ENCODE data around the gene PRKAG2.
A peak's percentile ranks its signal among the peaks of the same experiment; 100 is the strongest.

Gene PRKAG2

DNA sequence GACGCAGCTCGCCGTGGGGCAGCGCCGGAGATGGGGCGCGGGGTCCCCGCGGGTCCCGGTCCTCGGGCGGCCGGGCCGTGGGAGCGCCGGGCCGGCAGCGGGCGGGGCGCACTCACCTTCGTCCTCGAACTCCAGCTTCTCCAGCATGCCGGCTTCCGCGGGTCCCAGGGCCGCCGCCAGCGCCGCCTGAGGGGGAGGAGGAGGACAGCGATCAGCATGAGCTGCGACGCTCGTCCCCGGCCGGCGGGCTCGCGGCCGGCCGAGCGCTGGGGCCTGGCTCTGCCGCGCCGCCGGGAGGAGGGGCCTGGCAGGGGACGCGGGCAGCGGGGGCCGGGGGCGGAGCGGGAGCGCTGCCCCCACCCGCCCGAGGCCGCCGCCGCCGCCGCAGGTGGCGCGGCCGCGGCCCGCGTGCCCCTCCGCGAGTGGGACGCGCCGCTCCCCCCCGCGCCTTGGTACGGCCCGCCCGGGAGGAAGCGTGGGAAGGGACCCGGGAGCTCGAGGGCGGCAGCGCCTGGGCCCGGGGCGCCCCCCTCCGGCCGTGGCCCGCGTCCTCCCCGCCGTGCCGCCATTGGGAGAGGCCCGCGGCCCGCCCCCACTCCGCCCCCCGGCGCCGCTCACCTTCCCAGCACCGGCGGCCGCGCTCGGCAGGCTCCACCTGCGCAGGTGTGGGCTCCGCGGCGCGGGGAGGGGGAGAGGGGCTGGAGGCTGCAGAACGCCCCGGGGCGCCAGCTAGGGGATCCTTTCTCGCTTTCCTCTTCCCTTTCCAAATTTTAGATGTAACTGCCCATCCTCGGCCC lies 244.8 kb downstream of the PRKAG2 start:
- no peak for DNase-seq (ENCODE audit: low read depth)
- H3K4me3 ChIP-seq (ENCODE audit: low read depth, low read length): peak overlapping the region; percentile 78

- peak overlapping the region; percentile 78 for H3K4me3 ChIP-seq (ENCODE audit: low read depth, low read length)
- no peak for DNase-seq (ENCODE audit: low read depth)
Observed at GRCh38 chr7:151631570-151631952, 245.4 kb downstream of the PRKAG2 start.

DNA sequence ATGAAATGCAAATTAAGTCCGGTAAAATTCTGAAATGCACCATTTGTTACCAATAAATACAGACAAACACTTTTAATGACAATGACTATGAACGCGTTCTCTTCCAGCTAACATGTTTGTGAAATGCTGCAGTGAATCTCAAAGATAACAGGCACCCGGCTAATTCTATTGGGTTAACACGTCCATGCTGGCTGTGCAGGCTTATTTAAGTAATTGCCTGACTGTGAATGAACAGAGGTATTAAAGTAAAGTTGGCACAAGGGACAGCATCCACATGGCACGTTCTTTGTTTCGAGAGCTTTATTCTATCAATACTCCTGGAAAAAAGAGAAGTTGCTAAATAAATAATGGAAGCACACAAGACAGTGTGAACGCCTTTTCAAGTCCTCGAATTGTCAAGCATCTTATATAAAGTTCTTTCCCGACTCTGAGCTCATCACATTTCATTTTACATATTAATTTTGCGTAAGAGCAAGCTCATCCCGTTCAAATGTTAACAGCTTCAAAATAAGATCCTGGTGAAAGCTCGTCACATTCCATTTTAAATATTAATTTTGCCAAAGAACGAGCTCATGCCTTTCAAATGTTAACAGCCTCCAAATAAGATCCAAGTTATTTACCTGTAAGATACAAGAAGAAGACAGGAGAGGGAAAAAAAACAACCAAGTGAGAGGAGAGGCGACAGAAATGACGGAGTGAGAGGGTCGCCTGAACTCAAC lies 245.9 kb downstream of the PRKAG2 start:
- no peak for DNase-seq (ENCODE audit: low read depth)
- H3K4me3 ChIP-seq (ENCODE audit: low read depth, low read length): peak overlapping the region; percentile 78

DNA sequence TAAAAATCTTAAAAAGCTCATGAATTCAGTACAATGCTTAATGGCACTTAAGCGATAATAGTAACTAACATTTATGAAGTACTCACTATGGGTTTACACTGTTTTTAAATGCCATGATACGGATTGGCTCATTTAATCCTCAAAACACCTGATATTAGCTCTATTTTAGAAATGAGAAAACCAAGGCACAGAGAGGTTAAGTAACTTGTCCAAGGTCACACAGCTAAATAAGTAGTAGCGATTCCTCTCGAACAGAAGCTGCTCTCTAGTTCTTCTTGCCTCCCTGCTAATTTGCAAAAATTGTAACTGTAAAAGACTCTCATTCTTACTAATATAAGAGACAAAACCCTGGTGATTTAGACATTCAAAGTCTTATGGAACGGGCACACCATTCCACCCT lies 246.6 kb downstream of the PRKAG2 start:
- DNase-seq (ENCODE audit: low read depth): no peak

DNA sequence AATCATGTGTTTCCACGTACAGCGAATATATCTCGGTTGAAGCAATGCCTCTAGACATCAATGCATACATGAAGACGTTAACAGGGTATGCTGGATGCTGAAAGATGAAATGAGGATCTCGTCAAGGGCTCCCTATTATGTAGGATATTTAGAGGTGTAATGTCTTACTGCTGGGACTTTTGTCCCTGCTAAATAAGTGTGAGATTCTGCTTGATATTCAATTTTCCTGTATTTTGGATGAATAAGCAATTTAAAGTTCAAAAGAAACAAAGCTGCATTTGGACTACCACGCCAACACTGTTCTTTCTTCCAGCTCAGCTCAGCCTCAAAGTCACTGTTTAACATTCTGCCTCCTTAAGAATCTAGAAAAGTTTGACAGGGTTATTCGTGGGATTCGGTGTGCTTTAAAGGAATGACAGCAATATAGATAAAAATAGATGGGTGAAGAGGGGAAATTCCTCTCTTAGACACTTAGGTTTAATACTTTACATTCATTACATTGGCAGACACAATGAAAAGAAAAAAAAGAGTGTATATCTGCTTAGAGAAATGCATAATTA lies 247.1 kb downstream of the PRKAG2 start:
- DNase-seq (ENCODE audit: low read depth): no peak
- no peak overlapping the region for H3K4me3 ChIP-seq (ENCODE audit: low read depth, low read length)

More for the DNA sequence above, 246.6 kb downstream of the PRKAG2 start:
- H3K4me3 ChIP-seq (ENCODE audit: low read depth, low read length): peak overlapping the region; percentile 78

DNA sequence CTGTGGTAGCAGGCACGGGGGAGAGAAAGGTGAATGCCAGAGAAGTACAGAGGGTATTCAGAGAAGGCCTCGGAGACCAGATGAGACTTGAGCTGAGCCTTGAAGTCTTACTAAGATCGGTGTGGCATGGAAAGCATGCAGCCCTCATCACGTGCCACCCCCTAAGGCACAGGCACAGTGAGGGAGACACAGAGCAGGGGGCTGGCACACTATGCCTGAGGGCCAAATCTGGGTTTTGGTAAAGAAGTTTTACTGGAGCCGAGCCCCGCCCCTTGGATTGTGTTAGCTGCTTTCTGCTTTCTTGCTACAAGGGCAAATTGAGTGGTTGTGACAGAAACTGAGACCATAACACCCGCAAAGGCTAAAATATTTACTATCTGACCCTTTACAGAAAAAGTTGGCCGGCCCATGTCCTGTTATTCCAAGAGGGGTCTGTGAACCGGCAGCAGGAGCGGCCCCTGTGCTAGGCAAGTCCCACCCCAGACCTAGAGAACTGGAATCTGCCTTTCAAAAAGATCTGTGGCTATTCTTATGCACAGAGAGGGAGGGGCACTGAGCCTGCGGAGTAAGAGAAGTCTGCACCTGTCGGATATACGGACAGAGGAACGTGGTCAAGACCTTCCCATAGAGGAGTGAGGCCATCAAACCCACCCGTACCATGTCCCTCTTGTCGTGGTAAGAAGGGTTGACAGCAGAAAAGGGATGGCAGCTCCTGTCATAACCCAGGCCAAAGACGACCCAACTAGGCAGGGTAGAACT lies 247.9 kb downstream of the PRKAG2 start:
- DNase-seq (ENCODE audit: low read depth): no peak
- H3K4me3 ChIP-seq (ENCODE audit: low read depth, low read length): no peak overlapping the region

DNA sequence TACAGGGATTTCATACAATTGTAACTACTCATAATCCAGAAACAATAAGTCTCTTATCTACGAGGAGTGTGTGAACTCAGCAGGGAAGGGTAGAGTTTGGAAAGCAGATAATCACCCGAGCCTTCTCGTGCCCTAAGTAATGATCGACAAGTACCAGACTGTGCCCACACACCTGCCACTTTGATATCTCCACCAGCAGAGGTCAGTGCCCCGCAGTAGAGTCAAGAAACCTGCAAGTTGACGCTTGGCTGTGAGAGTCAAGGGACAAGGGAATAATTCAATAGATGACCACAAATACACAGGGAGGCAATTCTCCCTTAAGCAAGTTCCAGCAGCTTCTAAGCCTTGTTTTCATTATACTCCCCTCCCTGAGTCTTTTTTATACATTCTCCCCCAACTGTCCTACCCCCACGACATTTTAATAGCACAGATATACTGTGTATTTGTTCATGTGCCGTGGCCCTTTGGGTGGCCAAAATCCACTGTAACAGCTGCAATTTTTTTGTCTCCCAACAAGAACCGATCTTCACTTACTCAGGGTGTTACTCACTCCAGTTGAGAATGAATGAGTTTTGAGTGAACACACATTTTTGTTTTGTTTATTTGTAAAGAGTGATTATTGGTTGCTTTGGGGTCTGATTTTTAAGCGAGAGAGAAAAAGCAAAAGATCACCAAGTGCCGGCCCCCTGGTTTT lies 250.3 kb downstream of the PRKAG2 start:
- DNase-seq (ENCODE audit: low read depth): no peak
- no peak overlapping the region for H3K4me3 ChIP-seq (ENCODE audit: low read depth, low read length)

GRCh38 chr7:151625606-151626005 lies 251.3 kb downstream of the PRKAG2 start:
- DNase-seq (ENCODE audit: low read depth): no peak

GRCh38 chr7:151624246-151624928 lies 252.5 kb downstream of the PRKAG2 start:
- no peak overlapping the region for H3K4me3 ChIP-seq (ENCODE audit: low read depth, low read length)
- DNase-seq (ENCODE audit: low read depth): no peak

More at GRCh38 chr7:151625606-151626005, 251.3 kb downstream of the PRKAG2 start:
- H3K4me3 ChIP-seq (ENCODE audit: low read depth, low read length): no peak overlapping the region

GRCh38 chr7:151623766-151624165 lies 253.1 kb downstream of the PRKAG2 start:
- no peak overlapping the region for H3K4me3 ChIP-seq (ENCODE audit: low read depth, low read length)
- no peak for DNase-seq (ENCODE audit: low read depth)

DNA sequence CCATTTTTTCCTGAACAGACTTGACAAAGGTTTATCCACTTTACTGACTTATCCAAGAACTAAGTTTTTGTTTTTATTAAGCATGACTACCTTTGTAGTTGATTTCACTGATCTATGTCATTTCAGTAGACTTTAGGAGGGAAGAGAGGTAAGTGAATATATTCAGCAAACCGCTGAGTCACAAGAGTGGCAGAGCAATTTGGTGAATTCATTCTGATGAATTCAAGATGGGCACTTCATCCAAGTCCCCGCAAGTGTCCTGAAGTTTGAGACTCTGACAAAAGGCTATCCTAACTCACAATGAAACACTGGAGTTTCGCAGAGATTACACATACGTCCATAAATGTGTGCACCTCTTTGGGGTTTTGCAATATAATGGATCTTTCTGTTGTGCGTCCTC lies 255.0 kb downstream of the PRKAG2 start:
- no peak for DNase-seq (ENCODE audit: low read depth)
- no peak overlapping the region for H3K4me3 ChIP-seq (ENCODE audit: low read depth, low read length)

DNA sequence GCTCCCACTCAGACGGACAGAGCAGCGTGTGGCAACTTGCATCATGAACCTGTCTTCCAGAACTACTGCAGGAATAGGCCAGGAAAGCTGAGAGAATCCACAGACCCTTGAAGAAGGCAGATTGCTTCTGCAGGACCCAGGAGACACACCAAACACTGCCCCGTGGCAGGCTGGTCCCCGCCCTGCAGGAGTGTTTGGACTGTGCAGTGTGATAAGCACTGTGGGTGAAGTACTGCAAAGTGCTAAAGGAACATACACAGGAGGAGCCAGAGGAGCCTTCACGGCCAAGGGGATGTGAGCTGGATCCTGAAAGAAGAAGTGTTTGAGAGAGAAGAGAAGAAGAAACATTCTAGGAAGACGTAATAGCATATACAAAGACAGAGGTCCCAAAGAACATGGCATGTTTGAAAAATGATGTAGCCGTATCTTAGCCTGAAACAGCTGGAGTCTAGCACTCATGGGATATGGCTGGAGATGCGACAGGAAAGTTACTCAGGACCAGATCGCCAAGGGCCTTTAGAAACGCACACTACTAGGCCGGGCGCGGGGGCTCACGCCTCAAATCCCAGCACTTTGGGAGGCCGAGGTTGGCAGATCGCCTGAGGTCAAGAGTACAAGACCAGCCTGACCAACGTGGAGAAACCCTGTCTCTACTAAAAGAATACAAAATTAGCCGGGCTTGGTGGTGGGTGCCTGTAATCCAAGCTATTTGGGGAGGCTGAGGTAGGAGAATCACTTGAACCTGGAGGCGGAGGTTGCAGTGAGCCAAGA lies 260.3 kb downstream of the PRKAG2 start:
- no peak overlapping the region for H3K4me3 ChIP-seq (ENCODE audit: low read depth, low read length)
- DNase-seq (ENCODE audit: low read depth): no peak

DNA sequence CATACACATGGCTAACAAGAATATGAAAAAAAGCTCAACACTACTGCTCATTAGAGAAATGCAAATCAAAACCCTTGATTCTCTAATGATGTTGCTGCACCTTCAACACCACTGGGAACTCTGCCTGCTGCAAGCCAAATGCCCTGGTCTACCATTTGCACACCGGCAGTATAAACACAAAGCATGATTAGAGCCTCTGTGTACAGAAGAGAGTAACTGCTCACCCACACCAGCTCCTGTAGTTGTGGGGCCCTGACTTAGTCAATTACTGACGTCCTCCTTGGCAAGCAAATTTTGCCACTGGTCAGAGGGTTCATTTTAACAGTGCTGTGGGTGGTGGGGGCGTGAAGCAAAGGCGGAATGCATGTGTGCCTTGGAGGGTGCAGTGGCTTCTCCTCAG lies 261.1 kb downstream of the PRKAG2 start:
- no peak for DNase-seq (ENCODE audit: low read depth)

DNA sequence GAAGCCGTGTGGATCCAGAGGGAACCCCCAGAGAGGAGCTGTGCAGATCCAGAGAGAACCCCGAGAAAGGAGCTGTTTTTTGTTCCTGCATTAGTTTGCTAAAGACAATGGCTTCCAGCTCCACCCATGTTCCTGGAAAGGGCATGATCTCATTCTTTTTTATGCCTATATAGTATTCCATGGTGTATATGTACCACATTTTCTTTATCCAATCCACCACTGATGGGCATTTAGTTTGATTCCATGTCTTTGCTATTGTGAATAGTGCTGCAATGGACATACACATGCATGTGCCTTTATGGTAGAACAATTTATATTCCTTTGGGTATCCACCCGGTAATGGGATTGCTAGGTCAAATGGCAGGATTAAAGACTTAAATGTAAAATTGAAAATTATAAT lies 261.9 kb downstream of the PRKAG2 start:
- DNase-seq (ENCODE audit: low read depth): no peak
- H3K4me3 ChIP-seq (ENCODE audit: low read depth, low read length): no peak overlapping the region

More for the DNA sequence above, 261.1 kb downstream of the PRKAG2 start:
- H3K4me3 ChIP-seq (ENCODE audit: low read depth, low read length): no peak overlapping the region

GRCh38 chr7:151614019-151614418 lies 262.9 kb downstream of the PRKAG2 start:
- no peak for DNase-seq (ENCODE audit: low read depth)

GRCh38 chr7:151611878-151612277 lies 265.0 kb downstream of the PRKAG2 start:
- DNase-seq (ENCODE audit: low read depth): no peak
- H3K4me3 ChIP-seq (ENCODE audit: low read depth, low read length): no peak overlapping the region

More at GRCh38 chr7:151614019-151614418, 262.9 kb downstream of the PRKAG2 start:
- no peak overlapping the region for H3K4me3 ChIP-seq (ENCODE audit: low read depth, low read length)

DNA sequence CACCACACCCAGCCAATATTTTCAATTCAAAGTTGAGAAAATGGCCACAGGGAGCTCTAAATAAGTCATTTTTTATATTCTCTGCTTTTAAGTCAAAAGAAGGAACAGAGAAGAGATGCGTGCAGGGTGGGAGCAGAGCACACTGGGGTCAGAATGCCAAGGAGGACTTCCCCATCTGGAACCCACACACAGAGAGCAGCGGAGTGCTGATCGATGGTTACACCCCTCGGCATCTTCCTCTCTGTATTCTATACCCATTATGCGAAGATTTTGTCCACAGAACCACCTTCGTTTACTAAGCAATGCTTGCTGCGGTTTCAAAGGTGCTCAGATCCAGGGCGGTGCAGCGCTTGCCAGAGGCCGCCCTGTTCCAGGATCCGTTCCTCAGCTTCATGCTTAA lies 265.9 kb downstream of the PRKAG2 start:
- no peak for DNase-seq (ENCODE audit: low read depth)
- no peak overlapping the region for H3K4me3 ChIP-seq (ENCODE audit: low read depth, low read length)

DNA sequence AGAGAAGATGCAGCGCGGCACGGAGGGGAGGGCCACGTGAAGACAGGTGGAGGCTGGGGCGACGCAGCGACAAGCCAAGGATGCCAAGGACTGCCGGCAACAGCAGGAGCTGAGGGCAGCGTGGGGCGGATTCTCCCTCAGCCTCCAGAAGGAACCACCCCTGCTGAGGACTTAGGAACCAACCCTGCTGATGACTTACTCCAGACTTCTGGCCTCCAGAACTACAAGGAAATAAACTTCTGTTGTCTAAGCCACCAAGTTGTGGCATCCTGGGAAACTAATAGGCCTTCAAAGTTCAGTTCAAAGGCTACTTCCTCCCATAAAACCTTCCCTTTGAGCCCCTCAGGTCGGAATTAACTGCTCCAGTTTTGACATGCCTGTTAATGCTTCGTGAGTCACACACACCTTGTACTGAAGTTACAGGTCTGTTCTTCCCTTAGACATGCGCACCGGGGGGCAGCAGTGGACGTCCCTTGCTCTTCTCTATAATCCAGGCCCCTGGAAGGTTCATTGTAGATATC lies 268.8 kb downstream of the PRKAG2 start:
- DNase-seq (ENCODE audit: low read depth): no peak
- no peak overlapping the region for H3K4me3 ChIP-seq (ENCODE audit: low read depth, low read length)

Data from skeletal muscle cell (primary cell).